ENCODE measurements around the gene SEMA3F. TPM values are rescaled to one million over a fixed set of nuclear protein-coding genes. Genes with fewer than 3 reads are reported as not detected.

Gene SEMA3F
- total and polyA plus RNA-seq, 4 donors = 27.8 to 54.3 (median 47.4) TPM

DNA sequence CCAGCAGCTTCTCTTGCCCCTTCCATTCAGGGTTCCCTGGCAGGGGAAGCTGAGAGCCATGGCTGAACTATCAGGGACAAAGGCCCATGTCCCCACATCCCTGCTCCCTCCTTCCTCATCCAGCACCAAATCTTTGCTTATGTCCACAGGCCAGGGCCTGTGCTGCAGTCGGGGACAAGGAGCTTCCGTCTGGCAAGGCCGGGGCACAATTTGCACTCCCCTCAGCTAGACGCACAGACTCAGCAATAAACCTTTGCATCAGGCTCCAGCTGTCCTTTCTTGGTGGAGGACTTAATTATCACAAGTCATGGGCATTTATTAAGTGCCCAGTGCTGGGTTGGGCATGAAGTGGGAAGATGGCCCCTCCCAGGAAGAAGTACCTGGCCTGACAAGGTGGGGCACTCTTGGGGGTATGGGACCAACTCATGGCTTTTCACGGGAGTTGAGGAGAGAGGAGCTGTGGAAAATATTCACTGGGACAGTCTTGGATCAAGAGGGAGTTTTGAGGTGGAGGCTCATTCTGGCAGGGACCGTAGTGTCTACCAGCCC is 41.2 kb downstream of the SEMA3F start:
- H3K4me3 ChIP-seq = no peak overlapping the region
- no peak overlapping the region for H3K27ac ChIP-seq (ENCODE audit: low read depth in 1 of 2, low read length in 1 of 2)
- no peaks in the 10 kb centered on the region for H3K36me3 ChIP-seq (ENCODE audit: control insufficient read depth in 4 of 4, insufficient read depth in 4 of 4, low read length in 4 of 4)
- H3K27me3 ChIP-seq (ENCODE audit: control insufficient read depth in 3 of 3, insufficient read depth in 3 of 3, low read length in 2 of 3) = peaks cover 0 to 34% (median 14%) of the 10 kb centered on the region in 3 donors
- ATAC-seq (ENCODE audit: insufficient read depth, low FRiP score) (no peak), DNase-seq (no peak)
- H3K4me1 ChIP-seq (ENCODE audit: control insufficient read depth in 5 of 5, insufficient read depth in 5 of 5, low read length in 5 of 5) = peaks cover 0 to 5% (median 3%) of the 10 kb centered on the region in 5 donors
- WGBS, 2 donors = 82 to 88% methylated on average over 6 of the region's 6 CpGs
- H3K9ac ChIP-seq (ENCODE audit: insufficient read depth in 1 of 2, low read length in 2 of 2) = no peak overlapping the region
- TF ChIP-seq, protein P1, sequence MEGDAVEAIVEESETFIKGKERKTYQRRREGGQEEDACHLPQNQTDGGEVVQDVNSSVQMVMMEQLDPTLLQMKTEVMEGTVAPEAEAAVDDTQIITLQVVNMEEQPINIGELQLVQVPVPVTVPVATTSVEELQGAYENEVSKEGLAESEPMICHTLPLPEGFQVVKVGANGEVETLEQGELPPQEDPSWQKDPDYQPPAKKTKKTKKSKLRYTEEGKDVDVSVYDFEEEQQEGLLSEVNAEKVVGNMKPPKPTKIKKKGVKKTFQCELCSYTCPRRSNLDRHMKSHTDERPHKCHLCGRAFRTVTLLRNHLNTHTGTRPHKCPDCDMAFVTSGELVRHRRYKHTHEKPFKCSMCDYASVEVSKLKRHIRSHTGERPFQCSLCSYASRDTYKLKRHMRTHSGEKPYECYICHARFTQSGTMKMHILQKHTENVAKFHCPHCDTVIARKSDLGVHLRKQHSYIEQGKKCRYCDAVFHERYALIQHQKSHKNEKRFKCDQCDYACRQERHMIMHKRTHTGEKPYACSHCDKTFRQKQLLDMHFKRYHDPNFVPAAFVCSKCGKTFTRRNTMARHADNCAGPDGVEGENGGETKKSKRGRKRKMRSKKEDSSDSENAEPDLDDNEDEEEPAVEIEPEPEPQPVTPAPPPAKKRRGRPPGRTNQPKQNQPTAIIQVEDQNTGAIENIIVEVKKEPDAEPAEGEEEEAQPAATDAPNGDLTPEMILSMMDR (IDR thresholded peaks at IDR 0.05; ENCODE audit: control extremely low read depth, extremely low read depth) = no peak
- peaks cover 0 to 7% (median 0%) of the 10 kb centered on the region in 4 donors for H3K9me3 ChIP-seq (ENCODE audit: control insufficient read depth in 4 of 4, insufficient read depth in 3 of 4, low read length in 3 of 4)

DNA sequence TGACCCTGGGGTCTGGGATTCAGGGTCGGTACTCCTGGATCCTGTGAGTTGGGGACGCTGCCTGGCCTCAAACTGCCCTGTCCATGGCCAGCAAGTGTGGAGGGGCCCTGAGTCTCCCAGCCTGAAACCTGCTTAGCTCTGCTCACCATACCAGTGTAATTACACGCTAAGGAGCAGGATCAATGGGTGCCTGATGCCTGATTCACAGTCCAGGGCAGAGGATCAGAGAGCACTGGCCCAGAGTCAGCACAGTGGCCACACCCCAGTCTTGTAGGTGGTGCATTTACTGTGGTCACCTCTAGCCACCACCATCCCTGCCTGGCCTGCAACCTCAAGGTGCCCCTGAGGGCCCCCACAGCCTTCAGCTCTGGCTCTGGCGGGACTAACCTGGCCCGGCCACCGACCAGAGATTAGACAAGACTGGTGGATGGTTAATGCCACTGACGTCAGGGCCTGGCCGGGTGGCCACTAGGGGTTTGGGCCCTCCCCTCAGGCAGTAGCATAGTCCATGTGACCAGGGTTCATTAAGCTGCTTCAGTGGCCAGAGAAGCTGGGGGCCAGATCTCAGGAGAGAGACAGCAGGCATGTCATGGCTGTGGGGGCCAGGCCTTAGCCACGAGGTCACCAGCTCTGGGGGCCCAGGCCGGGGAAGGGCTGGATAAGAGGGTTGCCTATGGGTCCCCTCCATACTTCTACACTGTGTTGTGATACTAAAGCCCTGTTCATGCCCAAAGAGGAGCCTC is 46.6 kb downstream of the SEMA3F start:
- ATAC-seq (ENCODE audit: insufficient read depth, low FRiP score) = no peak

DNA sequence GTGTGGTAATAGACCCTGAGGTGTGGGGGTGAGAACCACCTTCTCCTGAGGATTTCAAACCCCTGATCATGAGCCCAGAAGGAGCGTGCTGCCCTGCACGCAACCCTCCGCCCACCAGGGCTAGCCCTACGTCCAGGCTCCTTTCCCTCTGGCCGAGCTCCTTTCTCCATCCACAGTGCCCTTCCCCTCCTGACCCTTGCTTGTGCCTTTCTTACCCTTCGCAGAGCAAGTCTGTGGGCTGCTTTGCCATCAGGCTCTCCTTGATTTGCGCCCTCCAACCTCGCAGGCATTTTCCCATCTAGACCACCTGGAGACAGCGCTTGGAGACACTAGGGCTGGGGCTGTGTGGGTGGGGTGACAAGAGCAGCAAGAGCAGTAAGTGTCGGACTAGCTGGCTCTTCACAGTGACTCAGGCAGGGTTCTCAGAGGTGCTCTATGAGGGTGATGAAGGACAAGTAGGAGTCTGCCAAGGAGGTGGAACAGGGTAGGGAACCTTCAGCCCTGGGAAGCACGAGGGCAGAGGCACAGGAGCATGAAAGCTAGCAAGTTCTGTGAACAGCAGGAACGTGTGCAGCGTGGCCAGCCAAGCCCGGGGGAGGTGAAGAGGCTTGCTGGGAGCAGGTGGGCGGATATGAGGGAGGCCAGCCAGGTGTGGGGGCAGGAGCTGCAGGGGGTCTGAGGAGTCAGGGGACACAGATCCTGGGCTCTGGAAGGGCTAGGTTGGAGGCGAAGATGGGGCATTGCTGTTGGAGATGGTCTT is 47.4 kb downstream of the SEMA3F start:
- TF ChIP-seq, protein P1 (IDR thresholded peaks at IDR 0.05; ENCODE audit: control extremely low read depth, extremely low read depth) = no peak
- DNase-seq (no peak), ATAC-seq (ENCODE audit: insufficient read depth, low FRiP score) (no peak)
- no peak overlapping the region for H3K4me3 ChIP-seq
- H3K27me3 ChIP-seq (ENCODE audit: control insufficient read depth in 3 of 3, insufficient read depth in 3 of 3, low read length in 2 of 3) = peaks cover 0 to 3% (median 2%) of the 10 kb centered on the region in 3 donors
- 88 to 94% methylated on average over 16 of the region's 16 CpGs for WGBS, 2 donors
- no peaks in the 10 kb centered on the region for H3K9me3 ChIP-seq (ENCODE audit: control insufficient read depth in 4 of 4, insufficient read depth in 3 of 4, low read length in 3 of 4)
- H3K9ac ChIP-seq (ENCODE audit: insufficient read depth in 1 of 2, low read length in 2 of 2) = no peak overlapping the region
- H3K4me1 ChIP-seq (ENCODE audit: control insufficient read depth in 5 of 5, insufficient read depth in 5 of 5, low read length in 5 of 5) = peaks cover 0 to 13% (median 8%) of the 10 kb centered on the region in 5 donors
- no peaks in the 10 kb centered on the region for H3K36me3 ChIP-seq (ENCODE audit: control insufficient read depth in 4 of 4, insufficient read depth in 4 of 4, low read length in 4 of 4)
- H3K27ac ChIP-seq (ENCODE audit: low read depth in 1 of 2, low read length in 1 of 2) = no peak overlapping the region

More for the DNA sequence above, 46.6 kb downstream of the SEMA3F start:
- Histone ChIP-seq H3K27ac (ENCODE audit: low read depth in 1 of 2, low read length in 1 of 2) (no peak overlapping the region), H3K4me1 (ENCODE audit: control insufficient read depth in 5 of 5, insufficient read depth in 5 of 5, low read length in 5 of 5) (peaks cover 0 to 13% (median 8%) of the 10 kb centered on the region in 5 donors), H3K36me3 (ENCODE audit: control insufficient read depth in 4 of 4, insufficient read depth in 4 of 4, low read length in 4 of 4) (no peaks in the 10 kb centered on the region), H3K9me3 (ENCODE audit: control insufficient read depth in 4 of 4, insufficient read depth in 3 of 4, low read length in 3 of 4) (no peaks in the 10 kb centered on the region), H3K4me3 (no peak overlapping the region), H3K9ac (ENCODE audit: insufficient read depth in 1 of 2, low read length in 2 of 2) (no peak overlapping the region), H3K27me3 (ENCODE audit: control insufficient read depth in 3 of 3, insufficient read depth in 3 of 3, low read length in 2 of 3) (peaks cover 0 to 5% (median 2%) of the 10 kb centered on the region in 3 donors)
- 91 to 94% methylated on average over 10 of the region's 10 CpGs for WGBS, 2 donors
- no peak for DNase-seq
- TF ChIP-seq, protein P1 (IDR thresholded peaks at IDR 0.05; ENCODE audit: control extremely low read depth, extremely low read depth) = no peak
